Osteocyte (in vitro differentiated cells): ENCODE results near the gene ETDC. TPM values are rescaled to one million over a fixed set of nuclear protein-coding genes. Genes with fewer than 3 reads are reported as not detected.
"Not testable (repeated sequence)": the region's sequence is repeated elsewhere in the genome, so short reads cannot be mapped to it uniquely, and the experiment has no call there.

ENCODE experiments used
- DNase-seq: peaks from one replicate; pipeline ENCODE4 v3.0.0; 2021; ENCODE audit warnings: mixed read lengths; ENCODE audit not compliant: unreplicated experiment; ENCODE audit errors: extremely low spot score
- H3K27ac Mint-ChIP-seq: one replicate; pipeline ENCODE4 v1.8.0; 2021; ENCODE audit warnings: mild to moderate bottlenecking, mixed read lengths; ENCODE audit not compliant: unreplicated experiment
- H3K27me3 Mint-ChIP-seq: one replicate; pipeline ENCODE4 v1.8.0; 2021; ENCODE audit warnings: mixed read lengths; ENCODE audit not compliant: unreplicated experiment
- H3K36me3 Mint-ChIP-seq: one replicate; pipeline ENCODE4 v1.8.0; 2021; ENCODE audit warnings: mixed read lengths; ENCODE audit not compliant: unreplicated experiment
- H3K4me1 Mint-ChIP-seq: one replicate; pipeline ENCODE4 v1.8.0; 2021; ENCODE audit warnings: mixed read lengths; ENCODE audit not compliant: unreplicated experiment
- H3K4me3 Mint-ChIP-seq: one replicate; pipeline ENCODE4 v1.8.0; 2021; ENCODE audit warnings: mild to moderate bottlenecking, moderate library complexity, mixed read lengths; ENCODE audit not compliant: unreplicated experiment
- H3K9me3 Mint-ChIP-seq: one replicate; pipeline ENCODE4 v1.8.0; 2021; ENCODE audit warnings: mixed read lengths; ENCODE audit not compliant: unreplicated experiment
- CTCF ChIP-seq: fragments of 200-600 bp; sonication (generic); IDR thresholded peaks from 2 replicates; pipeline ENCODE4 v1.5.0; 2021; ENCODE audit warnings: antibody characterized with exemption, mild to moderate bottlenecking, moderate library complexity
- long read RNA-seq: library from polyadenylated mRNA; unstranded; transcript quantifications from one replicate; pipeline ENCODE4 v2.0.0, GENCODE V29; 2021
- total RNA-seq: library from RNA; stranded (reverse); gene quantifications from 2 replicates; pipeline ENCODE4 v1.2.1, GENCODE V29; 2021

Gene ETDC
- total RNA-seq: not detected in 2 replicates
- long read RNA-seq: 0 reads

- Mint-ChIP-seq H3K9me3 (peaks cover 22% of the 10 kb centered on the region), H3K27ac (no peak within 1 kb of the TSS)
These were observed at the start of gene ETDC for GRCh38 chrX:135309430-135309923. Gene ETDC (plus strand): TSS chrX:135309480. CDS start chrX:135309480, 0 bp downstream.

GRCh38 chrX:135260976-135261375 lies 48.3 kb upstream of the ETDC start:
- H3K4me3 Mint-ChIP-seq, DNase-seq, H3K27ac Mint-ChIP-seq, H3K4me1 Mint-ChIP-seq, H3K27me3 Mint-ChIP-seq, H3K36me3 Mint-ChIP-seq: not testable (repeated sequence)
- peaks cover 39% of the 10 kb centered on the region for H3K9me3 Mint-ChIP-seq

More at GRCh38 chrX:135309430-135309923, at the start of gene ETDC:
- Mint-ChIP-seq H3K27me3 (no peaks in the 10 kb centered on the region), H3K4me1 (no peaks in the 10 kb centered on the region), H3K36me3 (no peaks in the 10 kb centered on the region), H3K4me3 (no peak within 1 kb of the TSS)
- TF ChIP-seq CTCF: no peak
- no peak for DNase-seq

GRCh38 chrX:135263376-135263775 lies 45.9 kb upstream of the ETDC start:
- H3K4me3 Mint-ChIP-seq, H3K4me1 Mint-ChIP-seq, H3K27ac Mint-ChIP-seq, H3K27me3 Mint-ChIP-seq, H3K36me3 Mint-ChIP-seq, DNase-seq: not testable (repeated sequence)
- H3K9me3 Mint-ChIP-seq: peaks cover 62% of the 10 kb centered on the region

GRCh38 chrX:135264206-135264605 lies 45.1 kb upstream of the ETDC start:
- H3K4me1 Mint-ChIP-seq: no peaks in the 10 kb centered on the region

GRCh38 chrX:135273162-135273561 lies 36.1 kb upstream of the ETDC start:
- Mint-ChIP-seq H3K9me3 (peaks cover 63% of the 10 kb centered on the region), H3K36me3 (peaks cover 3% of the 10 kb centered on the region), H3K4me1 (no peaks in the 10 kb centered on the region), H3K4me3 (no peak overlapping the region), H3K27ac (no peak overlapping the region), H3K27me3 (no peaks in the 10 kb centered on the region)
- TF ChIP-seq CTCF: no peak
- no peak for DNase-seq

More at GRCh38 chrX:135264206-135264605, 45.1 kb upstream of the ETDC start:
- no peak for TF ChIP-seq CTCF
- Mint-ChIP-seq H3K4me3 (no peak overlapping the region), H3K27me3 (no peaks in the 10 kb centered on the region), H3K9me3 (peaks cover 69% of the 10 kb centered on the region), H3K27ac (no peak overlapping the region), H3K36me3 (peaks cover 3% of the 10 kb centered on the region)
- DNase-seq: no peak

GRCh38 chrX:135275973-135276372 lies 33.3 kb upstream of the ETDC start:
- Mint-ChIP-seq H3K36me3 (no peaks in the 10 kb centered on the region), H3K27me3 (no peaks in the 10 kb centered on the region), H3K9me3 (peaks cover 61% of the 10 kb centered on the region), H3K4me1 (no peaks in the 10 kb centered on the region), H3K27ac (no peak overlapping the region), H3K4me3 (no peak overlapping the region)
- TF ChIP-seq CTCF: no peak
- DNase-seq: no peak
